Activated CD8-positive, alpha-beta memory T cell treated with anti-CD3 and anti-CD28 coated beads for 36 hours (primary cell): ENCODE data around the gene ZFP36. TPM values are rescaled to one million over a fixed set of nuclear protein-coding genes. Genes with fewer than 3 reads are reported as not detected.

ENCODE experiments used
- CTCF ChIA-PET: fragments of 350-600 bp; sonication (Branson Sonifier 250); formaldehyde crosslinking; loops from one replicate; lab custom pipeline; 2021; ENCODE audit warnings: antibody characterized with exemption; lab: Charles Lee
- POLR2A ChIA-PET: fragments of 350-600 bp; sonication (Branson Sonifier 250); formaldehyde crosslinking; loops from one replicate; lab custom pipeline; 2021; ENCODE audit warnings: antibody characterized with exemption; lab: Charles Lee
- total RNA-seq, 2 experiments: library from RNA; stranded (reverse); gene quantifications; one replicate each; pipeline ENCODE4 v1.2.3, GENCODE V29; 2021

The ZFP36 gene
- total RNA-seq, 2 experiments from 2014 or later = 16.6 to 17.4 TPM

- CTCF ChIA-PET = interaction anchor here (0.5 to 3.0 kb wide), 10 partner anchors 10 to 281 kb away, joined by 3 to 40 read pairs (median 4); partner anchors contain the start of genes MED29, PAF1, PLEKHG2 and RPS16
- POLR2A ChIA-PET = interaction anchor here (0.7 to 4.6 kb wide), 7 partner anchors 8 to 131 kb away, joined by 3 to 38 read pairs (median 5); partner anchors contain the start of genes EID2B, MED29, PAF1 and PLEKHG2
Measured at GRCh38 chr19:39401549-39402345, 4.9 kb upstream of the ZFP36 start.

GRCh38 chr19:39402346-39403300 lies 4.0 kb upstream of the ZFP36 start:
- POLR2A ChIA-PET = interaction anchor here (1.3 to 4.6 kb wide), 3 partner anchors 11 to 33 kb away, joined by 4 to 38 read pairs (median 19); partner anchors contain the start of genes MED29, PAF1 and RPS16
- CTCF ChIA-PET = interaction anchor here (1.0 to 3.0 kb wide), 5 partner anchors 9 to 33 kb away, joined by 3 to 40 read pairs (median 8); partner anchors contain the start of genes MED29, PAF1, PLEKHG2 and RPS16

DNA sequence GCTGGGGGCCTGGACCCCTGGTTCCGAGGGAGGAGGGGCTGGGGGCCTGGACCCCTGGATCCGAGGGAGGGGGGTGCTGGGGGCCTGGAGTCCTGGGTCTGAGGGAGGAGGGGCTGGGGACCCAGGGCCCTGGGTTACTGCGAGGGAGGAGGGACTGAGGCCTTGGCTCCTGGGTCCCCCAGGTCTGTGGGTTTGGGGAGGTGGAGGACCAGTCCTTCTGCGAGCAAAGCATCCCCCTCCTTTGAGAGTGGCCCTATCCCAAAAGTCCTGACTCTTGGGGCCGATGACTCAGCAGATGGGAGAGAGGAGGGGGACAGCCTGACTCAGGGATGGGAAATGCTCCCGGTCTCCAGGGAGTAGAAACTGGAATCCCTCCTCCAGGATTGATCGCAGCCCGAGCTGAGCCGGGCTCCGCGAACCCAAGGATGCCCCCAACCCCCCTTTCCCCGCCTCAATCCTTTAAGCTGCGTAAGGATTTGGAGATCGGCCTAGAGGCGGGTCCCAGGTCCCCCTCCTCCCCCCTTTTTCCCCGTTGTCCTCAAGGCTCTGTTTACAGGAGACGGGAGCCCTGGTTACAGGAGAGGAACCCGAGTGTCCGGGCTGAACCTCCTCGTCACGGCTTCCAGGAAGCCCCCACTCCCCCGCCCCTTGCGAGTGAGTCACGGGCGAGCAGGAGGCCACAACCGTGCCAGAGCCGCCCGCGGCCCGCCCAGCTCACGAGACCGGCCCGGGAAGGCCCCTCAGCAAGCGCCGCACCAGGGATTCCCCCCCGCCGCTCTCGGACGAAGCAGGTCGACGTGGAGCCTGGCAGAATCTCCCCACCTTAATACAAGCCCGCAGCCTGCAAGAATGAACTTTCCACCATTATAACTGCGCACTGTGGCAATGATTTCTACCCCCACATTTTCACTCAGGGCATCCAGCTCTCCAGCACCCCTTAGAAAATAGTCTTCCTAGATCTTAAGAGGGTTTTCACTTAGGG lies 3.0 kb upstream of the ZFP36 start:
- ChIA-PET CTCF (interaction anchor here (0.6 to 1.5 kb wide), 3 partner anchors 8 to 37 kb away, joined by 3 to 14 read pairs (median 4); partner anchors contain the start of genes MED29 and PLEKHG2), POLR2A (interaction anchor here (1.3 to 4.6 kb wide), 2 partner anchors 13 to 32 kb away, joined by 4 to 38 read pairs; partner anchors contain the start of genes MED29, PAF1 and RPS16)

GRCh38 chr19:39405261-39405957 lies 1.2 kb upstream of the ZFP36 start:
- ChIA-PET POLR2A (interaction anchor here (0.6 to 4.6 kb wide), 3 partner anchors 11 to 30 kb away, joined by 5 to 38 read pairs (median 20); partner anchors contain the start of gene RPS16), CTCF (no interaction called here)

DNA sequence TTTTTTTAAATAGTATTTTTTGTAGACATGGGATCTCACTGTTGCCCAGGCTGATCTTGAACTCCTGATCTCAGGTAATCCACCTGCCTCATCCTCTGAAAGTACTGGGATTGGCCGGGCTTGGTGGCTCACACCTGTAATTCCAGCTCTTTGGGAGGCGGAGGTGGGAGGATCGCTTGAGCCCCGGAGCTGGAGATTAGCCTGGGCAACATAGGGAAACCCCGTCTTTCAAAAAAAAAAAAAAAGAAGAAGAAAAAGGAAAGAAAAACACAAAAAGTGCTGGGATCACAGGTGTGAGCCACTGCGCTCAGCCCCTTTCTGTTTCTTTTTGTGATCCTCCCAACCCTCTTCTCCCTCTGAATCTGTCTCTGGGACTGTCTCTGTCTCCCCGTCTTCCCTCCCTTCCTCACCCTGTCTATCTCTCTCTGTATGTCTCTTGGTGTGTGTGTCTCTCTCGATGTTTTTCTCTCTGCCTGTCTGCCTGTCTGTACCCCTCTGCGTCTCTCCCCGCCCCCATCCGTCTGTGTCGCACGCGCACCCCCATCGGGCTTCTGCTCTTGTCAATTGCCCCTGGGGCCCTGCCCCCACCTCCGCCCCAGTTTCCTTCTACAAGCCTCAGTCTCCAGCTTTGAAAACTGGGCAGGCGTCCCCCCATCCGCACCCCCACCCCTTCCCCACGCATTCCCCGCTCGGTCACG lies 540 bp upstream of the ZFP36 start:
- POLR2A ChIA-PET = interaction anchor here (0.5 to 3.3 kb wide), 7 partner anchors 8 to 127 kb away, joined by 3 to 20 read pairs (median 5); partner anchors contain the start of genes EID2B and RPS16
- CTCF ChIA-PET = interaction anchor here (0.6 to 4.1 kb wide), 2 partner anchors 8 to 76 kb away, joined by 3 to 56 read pairs; no protein-coding TSS in a partner anchor

DNA sequence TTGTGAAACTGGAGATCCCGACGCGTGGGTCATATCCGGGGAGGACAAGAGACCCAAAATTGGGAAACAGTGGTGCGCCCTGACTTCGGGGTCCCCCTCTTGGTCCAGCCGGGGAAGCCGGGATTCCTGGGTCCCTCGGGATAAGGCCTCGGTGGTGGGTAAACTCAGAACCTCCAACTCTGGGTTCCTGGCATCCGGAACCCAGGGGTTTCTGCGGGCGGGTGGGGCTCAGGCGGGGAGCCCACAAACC lies 688 bp downstream of the ZFP36 start:
- ChIA-PET POLR2A (interaction anchor here (0.6 to 3.3 kb wide), 4 partner anchors 9 to 28 kb away, joined by 3 to 20 read pairs (median 12); partner anchors contain the start of gene RPS16), CTCF (interaction anchor here (1.0 to 4.1 kb wide), 3 partner anchors 9 to 71 kb away, joined by 3 to 56 read pairs (median 3); partner anchors contain the start of gene GMFG)

- ChIA-PET POLR2A (interaction anchor here (1.1 to 3.3 kb wide), 4 partner anchors 8 to 28 kb away, joined by 4 to 20 read pairs (median 12); partner anchors contain the start of gene RPS16), CTCF (interaction anchor here (1.0 to 4.1 kb wide), 3 partner anchors 10 to 72 kb away, joined by 3 to 56 read pairs (median 3); partner anchors contain the start of gene GMFG)
Measured at GRCh38 chr19:39407660-39408391, 1.2 kb downstream of the ZFP36 start.

DNA sequence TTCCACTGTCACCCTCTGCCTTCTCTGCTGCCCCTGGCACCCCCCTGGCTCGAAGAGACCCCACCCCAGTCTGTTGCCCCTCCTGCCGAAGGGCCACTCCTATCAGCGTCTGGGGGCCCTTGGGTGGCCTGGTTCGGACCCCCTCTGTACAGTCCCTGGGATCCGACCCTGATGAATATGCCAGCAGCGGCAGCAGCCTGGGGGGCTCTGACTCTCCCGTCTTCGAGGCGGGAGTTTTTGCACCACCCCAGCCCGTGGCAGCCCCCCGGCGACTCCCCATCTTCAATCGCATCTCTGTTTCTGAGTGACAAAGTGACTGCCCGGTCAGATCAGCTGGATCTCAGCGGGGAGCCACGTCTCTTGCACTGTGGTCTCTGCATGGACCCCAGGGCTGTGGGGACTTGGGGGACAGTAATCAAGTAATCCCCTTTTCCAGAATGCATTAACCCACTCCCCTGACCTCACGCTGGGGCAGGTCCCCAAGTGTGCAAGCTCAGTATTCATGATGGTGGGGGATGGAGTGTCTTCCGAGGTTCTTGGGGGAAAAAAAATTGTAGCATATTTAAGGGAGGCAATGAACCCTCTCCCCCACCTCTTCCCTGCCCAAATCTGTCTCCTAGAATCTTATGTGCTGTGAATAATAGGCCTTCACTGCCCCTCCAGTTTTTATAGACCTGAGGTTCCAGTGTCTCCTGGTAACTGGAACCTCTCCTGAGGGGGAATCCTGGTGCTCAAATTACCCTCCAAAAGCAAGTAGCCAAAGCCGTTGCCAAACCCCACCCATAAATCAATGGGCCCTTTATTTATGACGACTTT lies 2.0 kb downstream of the ZFP36 start:
- CTCF ChIA-PET = interaction anchor here (1.0 to 4.1 kb wide), 3 partner anchors 11 to 73 kb away, joined by 3 to 56 read pairs (median 3); partner anchors contain the start of gene GMFG
- POLR2A ChIA-PET = interaction anchor here (0.9 to 3.3 kb wide), 7 partner anchors 7 to 27 kb away, joined by 3 to 20 read pairs (median 4); partner anchors contain the start of gene RPS16

GRCh38 chr19:39409208-39410016 lies 2.8 kb downstream of the ZFP36 start:
- ChIA-PET CTCF (interaction anchor here (4.1 kb wide), 1 partner anchor 11 kb away, joined by 56 read pairs; no protein-coding TSS in a partner anchor), POLR2A (interaction anchor here (0.9 to 1.7 kb wide), 3 partner anchors 8 to 26 kb away, joined by 3 to 4 read pairs (median 4); partner anchors contain the start of gene RPS16)

GRCh38 chr19:39410017-39410830 lies 3.6 kb downstream of the ZFP36 start:
- ChIA-PET CTCF (interaction anchor here (4.1 kb wide), 1 partner anchor 12 kb away, joined by 56 read pairs; no protein-coding TSS in a partner anchor), POLR2A (interaction anchor here (1.0 to 1.7 kb wide), 2 partner anchors 9 to 12 kb away, joined by 3 to 4 read pairs; no protein-coding TSS in a partner anchor)

DNA sequence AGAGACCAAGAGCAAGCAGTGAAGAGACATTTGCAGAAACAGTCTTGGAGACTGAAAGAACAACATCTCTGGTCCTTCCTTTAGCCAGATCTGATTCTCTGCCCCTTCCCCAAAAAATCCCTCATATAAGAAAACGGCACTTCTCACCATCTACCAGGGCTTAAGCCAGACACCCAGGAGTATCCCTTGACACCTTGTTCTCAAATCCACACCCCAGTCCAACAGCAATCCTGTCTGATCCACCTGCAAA lies 4.1 kb downstream of the ZFP36 start:
- CTCF ChIA-PET = interaction anchor here (0.7 to 2.2 kb wide), 6 partner anchors 10 to 122 kb away, joined by 3 to 72 read pairs (median 22); partner anchors contain the start of genes EID2B, MED29 and PAF1
- POLR2A ChIA-PET = interaction anchor here (1.0 to 2.2 kb wide), 2 partner anchors 12 to 15 kb away, joined by 3 to 13 read pairs; no protein-coding TSS in a partner anchor

GRCh38 chr19:39411081-39411831 lies 4.6 kb downstream of the ZFP36 start:
- CTCF ChIA-PET = interaction anchor here (0.7 to 2.2 kb wide), 14 partner anchors 7 to 129 kb away, joined by 3 to 72 read pairs (median 6); partner anchors contain the start of genes EID2, EID2B, MED29 and PAF1

More at GRCh38 chr19:39411081-39411831, 4.6 kb downstream of the ZFP36 start:
- POLR2A ChIA-PET = interaction anchor here (1.0 to 2.2 kb wide), 6 partner anchors 10 to 69 kb away, joined by 3 to 13 read pairs (median 5); partner anchors contain the start of genes RPS16 and SAMD4B
